Activated T-cell treated with anti-CD3 and anti-CD28 coated beads, Interleukin-2, amount 50 U/mL, for 24 hours (primary cell): ENCODE data around the gene DKK3.

Source experiments
- DNase-seq: peaks from one replicate; pipeline ENCODE4 v3.0.0-alpha.2; 2020
- H3K27ac Mint-ChIP-seq: 2 replicates; pipeline ENCODE4 v1.8.0; 2020; ENCODE audit warnings: mild to moderate bottlenecking, mixed read lengths
- H3K27me3 Mint-ChIP-seq: 2 replicates; pipeline ENCODE4 v1.8.0; 2020; ENCODE audit warnings: mixed read lengths
- H3K36me3 Mint-ChIP-seq: 2 replicates; pipeline ENCODE4 v1.8.0; 2020; ENCODE audit warnings: low read depth, mixed read lengths
- H3K4me1 Mint-ChIP-seq: 2 replicates; pipeline ENCODE4 v1.8.0; 2020; ENCODE audit warnings: low read depth, mixed read lengths
- H3K4me3 Mint-ChIP-seq: 2 replicates; pipeline ENCODE4 v1.8.0; 2020; ENCODE audit warnings: mild to moderate bottlenecking, moderate library complexity, mixed read lengths
- H3K9me3 Mint-ChIP-seq: 2 replicates; pipeline ENCODE4 v1.8.0; 2020; ENCODE audit warnings: mixed read lengths

Gene DKK3

DNA sequence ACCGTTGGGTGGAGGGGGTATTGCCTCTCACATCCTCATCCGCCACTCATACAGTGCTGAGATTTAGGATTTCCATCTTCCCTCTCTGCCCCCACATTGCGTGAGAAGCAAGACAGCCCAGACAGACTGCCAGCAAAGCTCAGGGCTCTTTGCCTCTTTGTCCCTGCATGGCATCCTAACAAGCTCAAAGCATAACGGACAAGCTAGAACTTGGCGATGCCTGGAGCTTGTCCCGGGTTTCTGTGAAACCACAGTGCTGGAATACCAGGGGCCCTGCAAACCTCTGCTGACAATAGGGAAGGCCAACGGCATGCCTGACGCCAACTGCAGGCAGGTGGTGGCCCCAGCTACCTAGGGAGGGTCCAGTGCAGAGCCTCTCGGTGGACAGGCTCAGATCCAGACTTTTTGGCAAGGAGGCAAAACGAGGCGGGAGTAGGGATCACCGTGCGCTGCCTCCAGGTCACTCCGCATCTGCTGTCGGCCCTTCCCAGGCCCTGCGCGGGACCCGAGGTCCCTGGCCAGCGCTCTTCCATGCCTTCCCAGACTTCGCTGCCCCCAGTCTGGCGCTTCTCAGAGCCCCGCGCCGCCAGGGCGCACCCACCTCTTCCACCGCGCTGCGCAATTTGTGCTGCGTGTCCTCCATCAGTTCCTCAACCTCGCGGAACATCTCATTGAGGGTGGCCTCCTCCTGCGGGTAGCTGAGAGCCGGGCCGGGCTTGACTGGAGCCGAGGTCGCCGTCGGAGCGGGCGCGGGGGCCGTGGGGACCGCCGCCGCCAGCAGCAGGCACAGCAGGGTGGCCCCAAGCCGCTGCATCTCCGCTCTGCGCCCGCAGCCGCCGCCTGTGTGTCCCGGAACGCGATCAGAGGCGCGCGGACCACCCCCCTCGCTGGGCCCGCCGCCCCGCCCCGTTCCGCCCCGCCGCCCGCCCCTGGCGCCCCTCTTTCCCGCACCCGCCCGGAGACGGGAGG is at the start of gene DKK3:
TSS of gene DKK3 (minus strand) at position 858 of the 969 bp plus-strand sequence. CDS start at position 814, 44 bp downstream.
- Mint-ChIP-seq H3K36me3 (no peaks in the 10 kb centered on the region), H3K4me3 (peak within 1 kb of the TSS; percentile 65), H3K4me1 (peaks cover 12% of the 10 kb centered on the region), H3K27me3 (peaks cover 80% of the 10 kb centered on the region), H3K27ac (no peak within 1 kb of the TSS), H3K9me3 (no peaks in the 10 kb centered on the region)
- no peak for DNase-seq

DNA sequence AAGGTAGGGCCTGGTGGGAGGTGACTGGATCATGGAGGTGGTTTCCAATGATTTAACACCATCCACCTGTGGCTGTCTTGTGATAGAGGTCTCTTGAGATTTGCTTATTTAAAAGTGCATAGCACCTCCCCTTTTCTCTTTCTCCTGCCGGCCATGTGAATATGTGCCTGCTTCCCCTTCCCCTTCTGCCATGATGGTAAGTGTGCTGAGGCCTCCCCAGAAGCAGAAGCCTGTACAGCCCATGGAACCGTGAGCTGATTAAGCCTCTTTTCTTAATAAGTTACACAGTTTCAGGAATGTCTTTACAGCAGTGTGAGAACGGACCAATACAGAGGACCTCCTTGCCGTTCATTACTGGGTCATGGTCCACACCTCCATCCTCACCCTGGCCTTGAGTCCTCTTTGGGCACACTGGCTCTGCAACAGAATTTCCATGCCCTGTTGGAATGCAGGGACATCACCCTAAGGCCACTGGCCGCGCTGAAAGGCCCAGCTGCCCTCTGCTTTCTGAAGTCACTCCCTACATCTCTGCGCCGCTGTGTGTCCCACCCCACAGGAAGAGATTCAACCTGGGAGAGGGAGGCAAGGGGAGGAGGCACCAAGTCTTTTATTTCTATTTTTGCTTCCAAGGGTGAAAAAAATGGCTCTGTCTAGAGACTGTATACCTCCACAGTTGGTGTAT is 49.0 kb upstream of the DKK3 start:
- no peak for DNase-seq
- H3K27me3 Mint-ChIP-seq: no peaks in the 10 kb centered on the region
- no peaks in the 10 kb centered on the region for H3K36me3 Mint-ChIP-seq
- H3K27ac Mint-ChIP-seq: no peak overlapping the region
- H3K4me3 Mint-ChIP-seq: no peak overlapping the region
- peaks cover 2% of the 10 kb centered on the region for H3K4me1 Mint-ChIP-seq
- peaks cover 10% of the 10 kb centered on the region for H3K9me3 Mint-ChIP-seq

GRCh38 chr11:12056119-12056518 is 47.7 kb upstream of the DKK3 start:
- Mint-ChIP-seq H3K27ac (no peak overlapping the region), H3K4me1 (no peaks in the 10 kb centered on the region), H3K36me3 (no peaks in the 10 kb centered on the region), H3K9me3 (peaks cover 10% of the 10 kb centered on the region), H3K27me3 (no peaks in the 10 kb centered on the region), H3K4me3 (no peak overlapping the region)
- DNase-seq: no peak

GRCh38 chr11:12053606-12054361 is 45.4 kb upstream of the DKK3 start:
- peaks cover 3% of the 10 kb centered on the region for H3K4me1 Mint-ChIP-seq

DNA sequence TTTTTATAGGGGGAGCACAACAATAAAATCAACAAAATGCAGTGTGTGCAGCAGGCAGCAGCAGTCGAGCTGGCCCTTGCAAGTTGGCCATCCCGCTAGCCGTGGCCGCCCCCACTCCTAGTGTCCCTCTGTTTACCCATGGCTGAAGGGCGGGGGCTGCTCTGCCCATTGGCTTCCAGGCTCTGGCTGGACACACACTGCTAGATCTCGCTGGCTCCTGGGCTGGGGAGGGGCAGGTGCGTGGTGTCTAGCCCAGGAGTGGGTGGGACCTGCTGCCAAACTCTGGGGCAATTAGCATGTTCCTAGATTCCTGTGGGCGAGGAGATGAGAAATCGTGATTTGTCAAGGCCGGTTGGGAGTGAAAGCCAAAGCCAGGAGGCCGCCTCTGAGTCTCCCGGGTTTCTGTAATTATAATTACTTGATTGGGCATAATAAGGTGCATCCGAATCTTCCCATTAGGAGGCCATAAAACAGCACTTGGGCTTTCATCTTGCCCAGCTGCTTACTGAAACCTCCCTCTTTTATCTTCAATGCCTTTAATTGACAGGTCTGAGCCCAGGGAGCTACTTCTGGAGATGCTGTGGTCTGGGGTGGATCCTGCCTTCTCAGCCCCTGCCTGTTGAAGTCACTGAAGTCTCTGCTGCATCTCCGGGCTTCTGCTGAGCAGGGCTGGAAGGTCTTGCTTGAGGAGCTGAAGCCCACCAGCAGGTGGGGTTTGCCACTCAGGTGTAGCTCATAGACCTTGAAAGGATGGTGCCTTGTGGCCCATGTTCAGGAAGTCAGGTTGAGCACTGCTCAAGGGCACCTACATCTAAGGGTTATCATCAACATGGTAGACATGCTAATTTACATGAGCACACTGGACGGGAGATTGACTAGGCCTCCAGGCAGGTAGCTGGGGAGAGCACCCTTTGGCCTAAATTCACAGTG is 44.5 kb upstream of the DKK3 start:
- H3K4me1 Mint-ChIP-seq: peaks cover 6% of the 10 kb centered on the region
- H3K27me3 Mint-ChIP-seq: no peaks in the 10 kb centered on the region
- no peak for DNase-seq
- no peak overlapping the region for H3K27ac Mint-ChIP-seq
- H3K4me3 Mint-ChIP-seq: no peak overlapping the region
- no peaks in the 10 kb centered on the region for H3K36me3 Mint-ChIP-seq
- H3K9me3 Mint-ChIP-seq: peaks cover 10% of the 10 kb centered on the region

More at GRCh38 chr11:12053606-12054361, 45.4 kb upstream of the DKK3 start:
- no peak overlapping the region for H3K4me3 Mint-ChIP-seq
- DNase-seq: no peak
- H3K36me3 Mint-ChIP-seq: no peaks in the 10 kb centered on the region
- peaks cover 10% of the 10 kb centered on the region for H3K9me3 Mint-ChIP-seq
- H3K27ac Mint-ChIP-seq: no peak overlapping the region
- H3K27me3 Mint-ChIP-seq: no peaks in the 10 kb centered on the region

DNA sequence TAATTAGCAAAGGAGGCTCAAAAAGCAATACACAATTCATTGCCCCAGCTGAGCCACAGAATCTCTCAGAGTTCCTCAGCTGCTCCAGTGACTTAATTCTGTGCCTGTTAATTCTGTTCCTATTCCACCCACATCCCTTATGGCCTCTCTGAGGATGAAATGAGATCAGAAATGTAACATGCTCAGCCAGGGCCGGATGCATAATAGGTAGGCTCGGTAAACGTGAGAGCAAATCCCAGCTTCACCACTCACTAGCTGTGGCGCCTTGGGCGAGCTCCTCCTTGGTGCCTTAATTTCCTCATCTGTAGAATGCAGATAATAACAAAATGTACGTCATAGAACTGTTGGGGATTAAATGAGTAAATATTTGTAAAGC is 42.8 kb upstream of the DKK3 start:
- peaks cover 13% of the 10 kb centered on the region for H3K4me1 Mint-ChIP-seq
- no peak overlapping the region for H3K27ac Mint-ChIP-seq
- no peaks in the 10 kb centered on the region for H3K9me3 Mint-ChIP-seq
- no peaks in the 10 kb centered on the region for H3K36me3 Mint-ChIP-seq
- no peak overlapping the region for H3K4me3 Mint-ChIP-seq
- peaks cover 10% of the 10 kb centered on the region for H3K27me3 Mint-ChIP-seq
- no peak for DNase-seq

- Mint-ChIP-seq H3K27me3 (peaks cover 11% of the 10 kb centered on the region), H3K27ac (no peak overlapping the region), H3K36me3 (no peaks in the 10 kb centered on the region), H3K4me3 (no peak overlapping the region), H3K4me1 (peaks cover 14% of the 10 kb centered on the region), H3K9me3 (no peaks in the 10 kb centered on the region)
- no peak for DNase-seq
Observed at GRCh38 chr11:12050470-12051286, 42.3 kb upstream of the DKK3 start.

GRCh38 chr11:12048936-12049790 is 40.7 kb upstream of the DKK3 start:
- Mint-ChIP-seq H3K27ac (no peak overlapping the region), H3K4me3 (no peak overlapping the region), H3K27me3 (peaks cover 11% of the 10 kb centered on the region), H3K4me1 (peaks cover 14% of the 10 kb centered on the region), H3K36me3 (no peaks in the 10 kb centered on the region), H3K9me3 (no peaks in the 10 kb centered on the region)
- DNase-seq: no peak

DNA sequence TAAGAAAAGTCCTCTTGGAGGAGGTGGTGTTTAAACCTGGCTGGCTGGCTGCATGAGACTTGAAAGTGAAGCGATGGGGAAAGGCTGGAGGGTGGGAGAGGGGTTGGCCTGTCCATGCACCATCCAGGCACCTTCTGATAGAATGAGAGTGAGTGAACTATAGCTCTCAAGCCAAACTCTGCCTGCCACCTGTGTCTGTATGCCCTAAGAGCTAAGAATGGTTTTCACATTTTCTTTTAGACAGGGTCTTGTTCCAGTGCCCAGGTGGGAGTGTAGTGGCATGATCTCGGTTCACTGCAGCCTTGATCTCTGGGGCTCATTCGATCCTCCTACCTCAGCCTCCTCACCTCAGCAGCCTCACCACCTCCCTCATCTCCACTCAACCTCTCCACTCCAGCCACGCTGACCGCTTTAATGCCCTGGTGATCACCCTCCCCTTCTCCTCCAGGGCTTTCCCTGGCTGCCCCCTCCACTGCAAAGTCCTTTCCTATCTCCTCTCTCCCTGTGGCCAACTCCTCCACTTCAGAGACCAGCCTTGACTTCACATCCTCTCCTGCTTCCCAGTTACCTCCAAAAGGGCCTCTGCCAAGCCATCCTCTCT is 38.3 kb upstream of the DKK3 start:
- Mint-ChIP-seq H3K27ac (peak overlapping the region; percentile 28), H3K4me3 (no peak overlapping the region), H3K9me3 (no peaks in the 10 kb centered on the region), H3K36me3 (no peaks in the 10 kb centered on the region), H3K27me3 (peaks cover 11% of the 10 kb centered on the region), H3K4me1 (peaks cover 14% of the 10 kb centered on the region)
- no peak for DNase-seq

DNA sequence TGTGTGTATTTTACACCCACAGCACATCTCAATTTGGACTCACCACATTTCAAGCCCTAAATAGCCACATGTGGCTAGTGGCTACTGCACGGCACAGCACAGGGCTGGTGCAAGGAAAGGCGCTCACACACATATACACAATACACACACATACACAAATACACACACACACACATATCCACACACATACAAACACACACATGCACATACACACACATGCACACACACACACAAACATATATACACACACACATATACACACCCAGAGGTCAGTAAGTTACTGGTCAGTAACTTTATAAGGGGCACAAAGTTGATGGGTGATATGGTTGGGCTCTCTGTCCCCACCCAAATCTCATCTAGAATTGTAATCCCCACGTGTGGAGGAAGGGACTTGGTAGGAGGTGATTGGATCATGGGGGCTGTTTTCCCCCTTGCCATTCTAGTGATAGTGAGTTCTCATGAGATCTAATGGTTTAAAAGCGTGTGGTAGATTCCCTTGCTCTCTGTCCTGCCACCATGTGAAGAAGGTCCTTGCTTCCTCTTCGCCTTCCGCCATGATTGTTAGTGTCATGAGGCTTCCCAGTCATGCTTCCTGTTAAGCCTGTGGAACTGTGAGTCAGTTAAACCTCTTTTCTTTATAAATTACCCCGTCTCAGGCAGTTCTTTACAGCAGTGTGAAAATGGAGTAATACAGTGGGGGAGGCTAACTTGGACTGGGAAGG is 37.6 kb upstream of the DKK3 start:
- H3K36me3 Mint-ChIP-seq: no peaks in the 10 kb centered on the region
- no peak for DNase-seq
- no peaks in the 10 kb centered on the region for H3K9me3 Mint-ChIP-seq
- peak overlapping the region; percentile 28 for H3K27ac Mint-ChIP-seq
- peaks cover 11% of the 10 kb centered on the region for H3K27me3 Mint-ChIP-seq
- peaks cover 14% of the 10 kb centered on the region for H3K4me1 Mint-ChIP-seq
- H3K4me3 Mint-ChIP-seq: no peak overlapping the region

DNA sequence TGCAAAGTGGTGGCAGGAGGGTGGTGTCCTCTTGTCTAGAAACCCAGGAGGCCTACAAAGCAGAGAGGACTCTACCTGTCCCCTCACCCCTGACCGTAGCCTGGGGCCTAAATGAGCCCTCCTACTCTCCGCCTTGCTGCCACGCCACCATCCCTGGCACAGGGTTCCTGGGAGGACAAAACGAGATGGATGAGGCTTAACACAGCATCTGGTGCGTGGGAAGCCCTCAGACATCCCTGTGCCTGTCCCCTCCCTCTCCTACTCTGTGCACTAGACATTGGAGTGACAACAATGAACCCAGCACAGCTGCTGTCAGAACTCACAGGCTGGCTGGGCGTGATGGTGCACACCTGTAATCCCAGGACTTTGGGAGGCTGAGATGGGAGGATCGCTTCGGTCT is 36.4 kb upstream of the DKK3 start:
- Mint-ChIP-seq H3K4me1 (peaks cover 14% of the 10 kb centered on the region), H3K27me3 (peaks cover 11% of the 10 kb centered on the region), H3K27ac (peak overlapping the region; percentile 7), H3K9me3 (no peaks in the 10 kb centered on the region), H3K4me3 (no peak overlapping the region), H3K36me3 (no peaks in the 10 kb centered on the region)
- no peak for DNase-seq
